ENCODE results near the gene OR2A5. TPM values are rescaled to one million over a fixed set of nuclear protein-coding genes. Genes with fewer than 3 reads are reported as not detected.
"Not testable (repeated sequence)": the region's sequence is repeated elsewhere in the genome, so short reads cannot be mapped to it uniquely, and the experiment has no call there.

OR2A5 gene
- total and polyA plus RNA-seq, 2 of the 8 experiments (the other 6 are each of a cell fraction or from before 2014, with no cell fraction given): not detected

DNA sequence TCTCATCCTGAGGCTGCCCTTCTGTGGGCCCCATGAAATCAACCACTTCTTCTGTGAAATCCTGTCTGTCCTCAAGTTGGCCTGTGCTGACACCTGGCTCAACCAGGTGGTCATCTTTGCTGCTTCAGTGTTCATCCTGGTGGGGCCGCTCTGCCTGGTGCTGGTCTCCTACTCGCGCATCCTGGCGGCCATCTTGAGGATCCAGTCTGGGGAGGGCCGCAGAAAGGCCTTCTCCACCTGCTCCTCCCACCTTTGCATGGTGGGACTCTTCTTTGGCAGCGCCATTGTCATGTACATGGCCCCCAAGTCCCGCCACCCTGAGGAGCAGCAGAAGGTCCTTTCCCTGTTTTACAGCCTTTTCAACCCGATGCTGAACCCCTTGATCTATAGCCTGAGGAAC lies 2.1 kb downstream of the OR2A5 start:
- H3K18ac ChIP-seq (ENCODE audit: extremely low read depth, low read length); H3K27ac ChIP-seq (ENCODE audit: low read depth, low read length); H3K4me3 ChIP-seq (ENCODE audit: extremely low read depth in 1 of 4, insufficient read depth in 2 of 4, low read depth in 3 of 4, low read length in 4 of 4); H3K27me3 ChIP-seq (replicated peaks in 1 of 4; ENCODE audit: control insufficient read depth in 3 of 4, extremely low read depth in 1 of 4, insufficient read depth in 3 of 4, low read length in 3 of 4); POLR2A ChIA-PET (ENCODE audit: partially characterized antibody); H3K14ac ChIP-seq (ENCODE audit: insufficient read length); H3K79me2 ChIP-seq (ENCODE audit: control insufficient read depth in 1 of 2, insufficient read depth in 2 of 2, low read length in 2 of 2); H2BK5ac ChIP-seq (ENCODE audit: low read depth, low read length); H3K23me2 ChIP-seq (ENCODE audit: low read depth, low read length); H2BK12ac ChIP-seq (ENCODE audit: low read depth, low read length); FAIRE-seq; H4K20me1 ChIP-seq (replicated peaks in 1 of 2; ENCODE audit: control insufficient read depth in 1 of 2, insufficient read depth in 2 of 2, low read length in 2 of 2); H2AFZ ChIP-seq (ENCODE audit: low read length); H3K23ac ChIP-seq (ENCODE audit: insufficient read length); H3K4me2 ChIP-seq (ENCODE audit: insufficient read depth in 1 of 2, low read depth in 2 of 2, low read length in 2 of 2); DNase-seq (ENCODE audit: low read depth in 1 of 2, low spot score in 2 of 2); H4K8ac ChIP-seq (ENCODE audit: extremely low read depth, insufficient read depth, low read length); H3K4ac ChIP-seq (replicated peaks; ENCODE audit: insufficient read length, low read depth, low read length); H3K9me3 ChIP-seq (ENCODE audit: insufficient read depth in 2 of 2, low read depth in 1 of 2, low read length in 1 of 2); H2BK20ac ChIP-seq (ENCODE audit: low read length); H3K56ac ChIP-seq (replicated peaks; ENCODE audit: insufficient read length, low read depth, low read length); H4K5ac ChIP-seq (ENCODE audit: insufficient read length, low read depth, low read length); H3K36me3 ChIP-seq (ENCODE audit: control insufficient read depth in 2 of 4, insufficient read depth in 4 of 4, low read length in 3 of 4); H3K79me1 ChIP-seq (ENCODE audit: low read depth, low read length); H2BK15ac ChIP-seq (ENCODE audit: low read length); H2BK120ac ChIP-seq (replicated peaks; ENCODE audit: low read depth, low read length); H4K91ac ChIP-seq (replicated peaks; ENCODE audit: insufficient read length, low read length); H2AK5ac ChIP-seq (ENCODE audit: low read depth, low read length); H3K4me1 ChIP-seq (replicated peaks in 1 of 4; ENCODE audit: control insufficient read depth in 3 of 4, insufficient read depth in 4 of 4, low read length in 3 of 4); H3K9ac ChIP-seq (replicated peaks in 1 of 4; ENCODE audit: extremely low read depth in 1 of 4, low read depth in 3 of 4, low read length in 3 of 4): not testable (repeated sequence)
- 93% methylated on average over 8 of the region's 8 CpGs; no CpG with 5 or more reads in 1 of the 2 experiments for WGBS, 2 experiments (ENCODE audit: extremely low coverage in 1 of 2, insufficient coverage in 1 of 2, insufficient read length in 1 of 2, insufficient replicate concordance in 2 of 2, low coverage in 1 of 2, low lambda C conversion rate in 2 of 2, missing lambda C conversion rate in 1 of 2)
- CTCF ChIA-PET (ENCODE audit: partially characterized antibody): interaction anchor here (1.5 kb wide), 1 partner anchor 12 kb away, joined by 3 read pairs; no protein-coding TSS in a partner anchor

All from H1 (cell line).